GM12872 (cell line): ENCODE results near the gene APP.

Experiments
- CTCF ChIP-seq: IDR thresholded peaks from 3 replicates; pipeline ENCODE4 v1.5.1; 2011; ENCODE audit warnings: low read depth, mild to moderate bottlenecking, low read length, moderate library complexity; ENCODE audit not compliant: insufficient read depth

APP gene

GRCh38 chr21:25979845-25980616 lies 190.5 kb downstream of the APP start:
- no peak for TF ChIP-seq CTCF

GRCh38 chr21:25977068-25977611 lies 193.4 kb downstream of the APP start:
- TF ChIP-seq CTCF = no peak

- no peak for TF ChIP-seq CTCF
These were observed 195.6 kb downstream of the APP start for GRCh38 chr21:25974964-25975363.

GRCh38 chr21:25970254-25970930 lies 200.2 kb downstream of the APP start:
- TF ChIP-seq CTCF = no peak

GRCh38 chr21:25967901-25968438 lies 202.6 kb downstream of the APP start:
- no peak for TF ChIP-seq CTCF

GRCh38 chr21:25967181-25967900 lies 203.2 kb downstream of the APP start:
- TF ChIP-seq CTCF = no peak
